H1 (cell line): ENCODE measurements around the gene ADCY7. TPM values are rescaled to one million over a fixed set of nuclear protein-coding genes. Genes with fewer than 3 reads are reported as not detected.

Experiments used
- CTCF ChIA-PET: fragments of 300-600 bp; sonication (Branson Sonifier 250); formaldehyde crosslinking; loops from one replicate; lab custom pipeline; 2021; ENCODE audit not compliant: partially characterized antibody; lab: Charles Lee
- POLR2A ChIA-PET: fragments of 300-600 bp; sonication (Branson Sonifier 250); formaldehyde crosslinking; loops from one replicate; lab custom pipeline; 2021; ENCODE audit warnings: inconsistent platforms; ENCODE audit not compliant: partially characterized antibody; lab: Charles Lee
- DNase-seq, 2 experiments: peaks; one replicate each; pipeline versions ENCODE4 v3.0.0 to v3.0.0-alpha.2; 2010 to 2022; ENCODE audit warnings: low spot score in 2 of 2, low read depth in 1 of 2, mixed read lengths in 1 of 2
- FAIRE-seq: peaks from 2 replicates; lab custom pipeline; 2011; peaks lifted over from hg19 to GRCh38; lab: Jason Lieb, UNC
- H2AFZ ChIP-seq: 2 replicates; pipeline ENCODE4 v1.8.1; 2012; ENCODE audit warnings: low read length, inconsistent platforms
- H2AK5ac ChIP-seq: 2 replicates; pipeline ENCODE4 v1.6.1; 2013; ENCODE audit warnings: low read depth, low read length
- H2BK120ac ChIP-seq: replicated peaks from 2 replicates; pipeline ENCODE3; 2013; ENCODE audit warnings: low read depth, low read length, inconsistent platforms
- H2BK12ac ChIP-seq: 2 replicates; pipeline ENCODE4 v1.6.1; 2013; ENCODE audit warnings: low read depth, low read length
- H2BK15ac ChIP-seq: 2 replicates; pipeline ENCODE4 v1.6.1; 2013; ENCODE audit warnings: low read length
- H2BK20ac ChIP-seq: 2 replicates; pipeline ENCODE4 v1.6.1; 2013; ENCODE audit warnings: low read length
- H2BK5ac ChIP-seq: 2 replicates; pipeline ENCODE4 v1.6.1; 2013; ENCODE audit warnings: low read depth, low read length
- H3K14ac ChIP-seq: 2 replicates; pipeline ENCODE4 v1.6.1; 2013; ENCODE audit warnings: inconsistent platforms; ENCODE audit not compliant: insufficient read length
- H3K18ac ChIP-seq: 2 replicates; pipeline ENCODE4 v1.6.1; 2013; ENCODE audit warnings: low read length; ENCODE audit errors: extremely low read depth
- H3K23ac ChIP-seq: 2 replicates; pipeline ENCODE4 v1.6.1; 2013; ENCODE audit warnings: inconsistent platforms; ENCODE audit not compliant: insufficient read length
- H3K23me2 ChIP-seq: 2 replicates; pipeline ENCODE4 v1.6.1; 2013; ENCODE audit warnings: low read depth, low read length
- H3K27ac ChIP-seq: 2 replicates; pipeline ENCODE4 v1.6.1; 2011; ENCODE audit warnings: low read depth, low read length, inconsistent platforms
- H3K27me3 ChIP-seq, 4 experiments: replicated peaks in 1 of 4; 1 replicate in 1 of 4; 2 replicates in 3 of 4; pipeline versions ENCODE4 v1.6.1 to v1.8.1; 2011 to 2013; ENCODE audit warnings: low read length in 3 of 4, mild to moderate bottlenecking in 3 of 4, inconsistent platforms in 2 of 4, mixed read lengths in 2 of 4, moderate library complexity in 1 of 4; ENCODE audit not compliant: control insufficient read depth in 3 of 4, insufficient read depth in 3 of 4; ENCODE audit errors: extremely low read depth in 1 of 4
- H3K36me3 ChIP-seq, 4 experiments: 2 replicates each; pipeline versions ENCODE4 v1.6.1 to v1.8.1; 2011 to 2013; ENCODE audit warnings: mild to moderate bottlenecking in 4 of 4, low read length in 3 of 4, moderate library complexity in 2 of 4, control low read depth in 1 of 4, inconsistent platforms in 1 of 4; ENCODE audit not compliant: insufficient read depth in 4 of 4, control insufficient read depth in 2 of 4
- H3K4ac ChIP-seq: replicated peaks from 2 replicates; pipeline ENCODE3; 2013; ENCODE audit warnings: low read length, low read depth, mixed read lengths, inconsistent platforms; ENCODE audit not compliant: insufficient read length
- H3K4me1 ChIP-seq, 4 experiments: replicated peaks in 1 of 4; 1 replicate in 1 of 4; 2 replicates in 3 of 4; pipeline versions ENCODE4 v1.6.1 to v1.8.1; 2011 to 2013; ENCODE audit warnings: low read length in 3 of 4, inconsistent platforms in 2 of 4, mixed read lengths in 1 of 4; ENCODE audit not compliant: insufficient read depth in 4 of 4, control insufficient read depth in 3 of 4
- H3K4me2 ChIP-seq, 2 experiments: 2 replicates each; pipeline versions ENCODE4 v1.6.1 to v1.8.1; 2011 to 2013; ENCODE audit warnings: low read depth in 2 of 2, low read length in 2 of 2, control low read depth in 1 of 2, inconsistent platforms in 1 of 2, mild to moderate bottlenecking in 1 of 2; ENCODE audit not compliant: insufficient read depth in 1 of 2
- H3K4me3 ChIP-seq, 4 experiments: fragments of 200-600, 300-600 bp in 1 of 4; sonication (generic), shearing (Covaris generic), sonication (Bioruptor Twin) in 1 of 4; 2 replicates each; pipeline versions ENCODE4 v1.5.1 to v1.8.1; 2011 to 2016; ENCODE audit warnings: low read length in 4 of 4, low read depth in 3 of 4, control low read depth in 2 of 4, inconsistent platforms in 2 of 4, mild to moderate bottlenecking in 2 of 4, mixed read lengths in 1 of 4, moderate library complexity in 1 of 4; ENCODE audit not compliant: insufficient read depth in 2 of 4; ENCODE audit errors: extremely low read depth in 1 of 4
- H3K56ac ChIP-seq: replicated peaks from 2 replicates; pipeline ENCODE3; 2013; ENCODE audit warnings: low read depth, mild to moderate bottlenecking, mixed read lengths, low read length, inconsistent platforms; ENCODE audit not compliant: insufficient read length
- H3K79me1 ChIP-seq: 2 replicates; pipeline ENCODE4 v1.6.1; 2013; ENCODE audit warnings: low read depth, low read length, control low read depth
- H3K79me2 ChIP-seq, 2 experiments: 2 replicates each; pipeline versions ENCODE4 v1.6.1 to v1.8.1; 2012 to 2013; ENCODE audit warnings: low read length in 2 of 2, mild to moderate bottlenecking in 2 of 2, inconsistent platforms in 1 of 2; ENCODE audit not compliant: insufficient read depth in 2 of 2, control insufficient read depth in 1 of 2
- H3K9ac ChIP-seq, 4 experiments: replicated peaks in 1 of 4; 1 replicate in 1 of 4; 2 replicates in 3 of 4; pipeline versions ENCODE4 v1.6.1 to v1.8.1; 2011 to 2013; ENCODE audit warnings: low read depth in 3 of 4, low read length in 3 of 4, control low read depth in 2 of 4, mild to moderate bottlenecking in 2 of 4, moderate library complexity in 2 of 4, inconsistent platforms in 1 of 4; ENCODE audit errors: extremely low read depth in 1 of 4
- H3K9me3 ChIP-seq, 2 experiments: 2 replicates each; pipeline versions ENCODE4 v1.6.1 to v1.8.1; 2012 to 2013; ENCODE audit warnings: mild to moderate bottlenecking in 2 of 2, moderate library complexity in 2 of 2, control low read depth in 1 of 2, inconsistent platforms in 1 of 2, low read depth in 1 of 2, low read length in 1 of 2, mixed read lengths in 1 of 2; ENCODE audit not compliant: insufficient read depth in 2 of 2
- H4K20me1 ChIP-seq, 2 experiments: replicated peaks in 1 of 2; 2 replicates each; pipeline versions ENCODE3 to v1.8.1; 2011 to 2013; ENCODE audit warnings: inconsistent platforms in 2 of 2, low read length in 2 of 2, mild to moderate bottlenecking in 1 of 2; ENCODE audit not compliant: insufficient read depth in 2 of 2, control insufficient read depth in 1 of 2
- H4K5ac ChIP-seq: 2 replicates; pipeline ENCODE4 v1.6.1; 2013; ENCODE audit warnings: low read length, low read depth, mixed read lengths, inconsistent platforms; ENCODE audit not compliant: insufficient read length
- H4K8ac ChIP-seq: 2 replicates; pipeline ENCODE4 v1.8.0; 2013; ENCODE audit warnings: mild to moderate bottlenecking, moderate library complexity, low read length, inconsistent platforms; ENCODE audit not compliant: insufficient read depth; ENCODE audit errors: extremely low read depth
- H4K91ac ChIP-seq: replicated peaks from 2 replicates; pipeline ENCODE3; 2013; ENCODE audit warnings: low read length, mixed read lengths, inconsistent platforms; ENCODE audit not compliant: insufficient read length
- CBX8 ChIP-seq: fragments of 300-800, 300-1000 bp; sonication (generic); IDR thresholded peaks from 2 replicates; pipeline ENCODE4 v1.7.1; 2016; ENCODE audit warnings: low read depth, low read length, borderline replicate concordance
- CHD2 ChIP-seq: IDR thresholded peaks from 2 replicates; pipeline ENCODE4 v1.6.1; 2012; ENCODE audit warnings: low read length, improper control_type of control experiment
- HDAC2 ChIP-seq, 2 experiments: fragments of 300-600 bp in 1 of 2; sonication (generic) in 1 of 2; IDR thresholded peaks; 2 replicates each; pipeline ENCODE4 v1.6.1; 2011 to 2012; ENCODE audit warnings: low read depth in 2 of 2, low read length in 2 of 2, mild to moderate bottlenecking in 2 of 2, moderate library complexity in 2 of 2, borderline replicate concordance in 1 of 2, inconsistent platforms in 1 of 2
- RFX5 ChIP-seq: IDR thresholded peaks from 2 replicates; pipeline ENCODE4 v1.6.1; 2011; ENCODE audit warnings: low read depth, low read length, improper control_type of control experiment, borderline replicate concordance
- SAP30 ChIP-seq: fragments of 300-600 bp; sonication (generic); IDR thresholded peaks from 2 replicates; pipeline ENCODE4 v1.7.1; 2012; ENCODE audit warnings: low read length, moderate library complexity, mild to moderate bottlenecking, inconsistent platforms; ENCODE audit not compliant: insufficient read depth, insufficient replicate concordance
- SIRT6 ChIP-seq: IDR thresholded peaks from one replicate; pipeline ENCODE4 v1.7.1; 2012; ENCODE audit warnings: low read length, inconsistent platforms
- SIX5 ChIP-seq: IDR thresholded peaks from 2 replicates; pipeline ENCODE4 v1.6.1; 2011; ENCODE audit warnings: mild to moderate bottlenecking, low read depth, low read length
- SP2 ChIP-seq: IDR thresholded peaks from 2 replicates; pipeline ENCODE4 v1.6.1; 2012; ENCODE audit warnings: mild to moderate bottlenecking, low read length, inconsistent platforms
- SP4 ChIP-seq: IDR thresholded peaks from 2 replicates; pipeline ENCODE4 v1.6.1; 2012; ENCODE audit warnings: low read length, inconsistent platforms
- SUZ12 ChIP-seq: fragments of 200-600 bp; sonication (generic); IDR thresholded peaks from 2 replicates; pipeline ENCODE4 v1.6.1; 2012; ENCODE audit warnings: mild to moderate bottlenecking, inconsistent platforms, low read length, moderate library complexity, mixed read lengths
- TAF7 ChIP-seq: optimal IDR thresholded peaks from 2 replicates; pipeline ENCODE3; 2011; ENCODE audit warnings: low read depth, mild to moderate bottlenecking, inconsistent platforms, low read length, moderate library complexity, borderline replicate concordance
- TEAD4 ChIP-seq: IDR thresholded peaks from 2 replicates; pipeline ENCODE4 v1.6.1; 2012; ENCODE audit warnings: low read depth, low read length, inconsistent platforms, mixed read lengths
- WGBS, 2 experiments: shearing (Covaris generic) in 1 of 2; methylation state at CpG; one replicate each; pipeline versions ENCODE4 v1.1.6 to v1.1.7; 2013 to 2015; ENCODE audit warnings: low lambda C conversion rate in 2 of 2, mixed read lengths in 2 of 2, inconsistent platforms in 1 of 2, low coverage in 1 of 2, missing lambda C conversion rate in 1 of 2; ENCODE audit not compliant: insufficient replicate concordance in 2 of 2, insufficient coverage in 1 of 2, insufficient read length in 1 of 2; ENCODE audit errors: extremely low coverage in 1 of 2, missing lambda C conversion rate in 1 of 2; 5-methylcytosine and 5-hydroxymethylcytosine counted together
- polyA plus RNA-seq, 7 experiments: library from polyadenylated mRNA; depleted of rRNA in 3 of 7; stranded (reverse) in 5 of 7; unstranded in 2 of 7; fragments of >200 nt in 5 of 7; fragments of 200-250 nt in 2 of 7; gene quantifications; 1 replicate in 5 of 7; 2 replicates in 1 of 7; 4 replicates in 1 of 7; pipeline versions ENCODE4 v1.2.1 to v1.2.3, GENCODE V29; 2011 to 2013; ENCODE audit warnings: missing spikeins in 2 of 7, mixed read lengths in 2 of 7
- total RNA-seq: library from RNA; stranded (reverse); fragmentation: NEBNext Ultra II Directional; extraction: Animal tissue kit (Norgen Biotek cat#: 25700); gene quantifications from 2 replicates; pipeline ENCODE4 v1.2.1, GENCODE V29; 2021
- TF ChIP-seq, protein P1 (sequence below): IDR thresholded peaks from 2 replicates; pipeline ENCODE4 v1.6.1; 2012; ENCODE audit warnings: inconsistent platforms

Gene ADCY7
- total and polyA plus RNA-seq, 2 of the 8 experiments (the other 6 are each of a cell fraction or from before 2014, with no cell fraction given) = 2.4 to 5.1 TPM

DNA sequence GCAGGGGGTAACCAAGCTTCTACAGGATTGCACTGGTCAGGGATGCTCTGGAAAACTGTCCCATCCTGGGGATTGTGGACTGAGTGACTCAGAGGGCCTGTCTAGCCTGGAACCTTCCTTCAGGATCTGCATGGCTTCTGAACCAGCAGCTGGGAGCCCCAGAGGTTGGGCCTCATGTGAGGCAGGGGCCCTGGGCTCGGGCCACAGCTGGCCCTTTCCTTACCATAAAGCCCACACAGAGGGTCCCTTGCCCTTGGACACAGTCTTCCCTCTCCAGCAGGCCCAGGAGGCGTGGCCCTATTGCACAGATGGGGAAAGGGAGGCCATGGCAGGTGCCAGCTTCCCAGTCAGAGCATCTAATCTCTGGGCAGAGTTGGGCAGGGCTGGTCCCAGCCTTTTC is 30.5 kb downstream of the ADCY7 start:
- no peak overlapping the region for H4K5ac ChIP-seq
- DNase-seq = no peak
- no peak overlapping the region for H3K14ac ChIP-seq
- H4K20me1 ChIP-seq = peaks cover 0 to 2% of the 10 kb centered on the region in 2 experiments
- no peak overlapping the region for H3K27ac ChIP-seq
- WGBS, 2 experiments = 96% methylated on average over 2 of the region's 2 CpGs; no CpG with 5 or more reads in 1 of the 2 experiments
- H2BK5ac ChIP-seq = no peak overlapping the region
- H3K23ac ChIP-seq = no peak overlapping the region
- H2BK12ac ChIP-seq = no peak overlapping the region
- no peak overlapping the region for H2AK5ac ChIP-seq
- TF ChIP-seq HDAC2 (IDR thresholded peaks at IDR 0.05; ENCODE audit: borderline replicate concordance in 1 of 2, low read depth in 2 of 2, low read length in 2 of 2) (no peak), SUZ12 (no peak), SIRT6 (no peak), SIX5 (no peak), TAF7 (no peak), SP2 (no peak), CHD2 (no peak), TEAD4 (no peak), SP4 (no peak), CBX8 (no peak), SAP30 (no peak), RFX5 (no peak)
- TF ChIP-seq, protein P1, sequence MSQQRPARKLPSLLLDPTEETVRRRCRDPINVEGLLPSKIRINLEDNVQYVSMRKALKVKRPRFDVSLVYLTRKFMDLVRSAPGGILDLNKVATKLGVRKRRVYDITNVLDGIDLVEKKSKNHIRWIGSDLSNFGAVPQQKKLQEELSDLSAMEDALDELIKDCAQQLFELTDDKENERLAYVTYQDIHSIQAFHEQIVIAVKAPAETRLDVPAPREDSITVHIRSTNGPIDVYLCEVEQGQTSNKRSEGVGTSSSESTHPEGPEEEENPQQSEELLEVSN = no peak
- H3K56ac ChIP-seq = no peak overlapping the region
- H2BK120ac ChIP-seq = no peak overlapping the region
- ChIA-PET CTCF (interaction anchor here (0.9 to 1.9 kb wide), 5 partner anchors 8 to 45 kb away, joined by 3 to 11 read pairs (median 3); no protein-coding TSS in a partner anchor), POLR2A (interaction anchor here (2.0 kb wide), 1 partner anchor 12 kb away, joined by 4 read pairs; no protein-coding TSS in a partner anchor)
- FAIRE-seq = no peak
- no peak overlapping the region for H3K4me3 ChIP-seq
- no peak overlapping the region for H2BK15ac ChIP-seq
- no peaks in the 10 kb centered on the region for H3K9me3 ChIP-seq
- no peak overlapping the region for H4K8ac ChIP-seq
- H3K27me3 ChIP-seq = no peaks in the 10 kb centered on the region
- H3K4me2 ChIP-seq = no peak overlapping the region
- no peak overlapping the region for H3K9ac ChIP-seq
- no peak overlapping the region for H4K91ac ChIP-seq
- no peak overlapping the region for H3K18ac ChIP-seq
- no peaks in the 10 kb centered on the region for H3K23me2 ChIP-seq
- H2BK20ac ChIP-seq = no peak overlapping the region
- no peaks in the 10 kb centered on the region for H3K79me1 ChIP-seq
- H2AFZ ChIP-seq = no peak overlapping the region
- no peak overlapping the region for H3K4ac ChIP-seq
- H3K4me1 ChIP-seq = peaks cover 0 to 3% (median 0%) of the 10 kb centered on the region in 4 experiments; a peak in 1 of 7 replicates
- no peaks in the 10 kb centered on the region for H3K79me2 ChIP-seq
- no peaks in the 10 kb centered on the region for H3K36me3 ChIP-seq
